BLaER1 (cell line): Measurements from ENCODE around the gene MTUS2.

Experiments
- H3K27ac ChIP-seq: shearing (Covaris generic); formaldehyde crosslinking; 2 replicates; pipeline ENCODE4 v1.8.1; 2022
- H3K27me3 ChIP-seq: shearing (Covaris generic); formaldehyde crosslinking; 2 replicates; pipeline ENCODE4 v1.8.1; 2022
- H3K36me3 ChIP-seq: shearing (Covaris generic); formaldehyde crosslinking; 2 replicates; pipeline ENCODE4 v1.8.1; 2022
- H3K4me1 ChIP-seq: shearing (Covaris generic); formaldehyde crosslinking; 2 replicates; pipeline ENCODE4 v1.8.1; 2022
- H3K4me2 ChIP-seq: shearing (Covaris generic); formaldehyde crosslinking; 2 replicates; pipeline ENCODE4 v1.8.1; 2022
- H3K4me3 ChIP-seq: shearing (Covaris generic); formaldehyde crosslinking; 2 replicates; pipeline ENCODE4 v1.8.1; 2022
- H3K9ac ChIP-seq: shearing (Covaris generic); formaldehyde crosslinking; 2 replicates; pipeline ENCODE4 v1.8.1; 2022
- H3K9me3 ChIP-seq: shearing (Covaris generic); formaldehyde crosslinking; 2 replicates; pipeline ENCODE4 v1.8.1; 2022
- H4K20me1 ChIP-seq: shearing (Covaris generic); formaldehyde crosslinking; 2 replicates; pipeline ENCODE4 v1.8.1; 2022
- Cebpa-rat ChIP-seq: shearing (Covaris generic); IDR thresholded peaks from 2 replicates; pipeline ENCODE4 v1.8.1; 2022

The MTUS2 gene

DNA sequence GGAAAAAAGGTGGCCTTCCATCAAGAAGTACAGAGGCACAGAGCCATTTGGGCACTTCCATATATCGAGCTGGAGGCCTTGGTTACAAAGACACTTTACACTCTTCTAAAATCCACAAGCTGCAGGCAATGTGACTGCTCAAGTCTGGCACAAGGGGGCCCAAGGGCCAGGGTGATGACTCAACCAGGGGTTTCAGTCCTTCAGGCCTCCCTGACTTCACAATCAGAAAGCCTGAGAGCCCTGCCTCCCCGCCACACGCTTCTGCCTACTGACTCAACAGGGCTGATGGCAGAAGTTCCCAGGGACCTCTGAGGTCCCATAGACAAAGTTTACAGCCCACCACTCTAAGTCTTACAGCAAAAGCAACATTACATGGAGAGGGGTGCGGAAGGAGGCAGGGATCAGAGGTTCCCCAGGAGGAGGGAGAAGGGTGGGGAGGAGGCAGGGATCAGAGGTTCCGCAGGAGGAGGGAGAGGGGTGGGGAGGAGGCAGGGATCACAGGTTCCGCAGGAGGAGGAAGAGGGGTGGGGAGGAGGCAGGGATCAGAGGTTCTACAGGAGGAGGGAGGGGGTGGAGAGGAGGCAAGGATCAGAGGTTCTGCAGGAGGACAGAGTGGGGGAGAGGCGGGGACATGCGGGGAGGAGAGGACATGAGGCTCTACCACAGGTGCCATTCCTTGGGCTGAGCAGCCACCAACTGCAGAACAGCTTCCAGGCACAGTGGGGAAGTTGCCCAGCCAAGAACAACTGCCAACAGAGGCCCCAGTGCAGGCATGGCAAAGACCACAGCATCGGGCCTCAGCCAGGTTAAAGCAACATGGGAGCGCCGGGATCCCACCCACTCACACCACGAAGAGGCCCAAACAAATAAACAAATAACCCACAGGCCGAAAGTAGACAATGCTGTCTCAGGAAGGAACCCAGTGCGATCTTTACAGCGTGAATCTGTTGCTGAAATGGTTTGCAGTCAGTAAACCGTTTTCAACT lies 723.4 kb downstream of the MTUS2 start:
- no peaks in the 10 kb centered on the region for H3K27me3 ChIP-seq
- no peak for TF ChIP-seq Cebpa-rat
- peaks cover 87% of the 10 kb centered on the region for H3K36me3 ChIP-seq
- no peak overlapping the region for H3K9ac ChIP-seq
- no peak overlapping the region for H3K4me3 ChIP-seq
- peaks cover 20% of the 10 kb centered on the region for H3K4me1 ChIP-seq
- H3K9me3 ChIP-seq: no peaks in the 10 kb centered on the region
- H3K27ac ChIP-seq: no peak overlapping the region
- peaks cover 100% of the 10 kb centered on the region for H4K20me1 ChIP-seq
- H3K4me2 ChIP-seq: no peak overlapping the region

- Histone ChIP-seq H3K27ac (no peak overlapping the region), H3K27me3 (no peaks in the 10 kb centered on the region), H3K9ac (no peak overlapping the region), H4K20me1 (peaks cover 100% of the 10 kb centered on the region), H3K4me1 (peaks cover 23% of the 10 kb centered on the region), H3K9me3 (no peaks in the 10 kb centered on the region), H3K36me3 (peaks cover 87% of the 10 kb centered on the region), H3K4me3 (no peak overlapping the region), H3K4me2 (no peak overlapping the region)
- TF ChIP-seq Cebpa-rat: no peak
These were observed 725.8 kb downstream of the MTUS2 start for GRCh38 chr13:29545988-29546387.

DNA sequence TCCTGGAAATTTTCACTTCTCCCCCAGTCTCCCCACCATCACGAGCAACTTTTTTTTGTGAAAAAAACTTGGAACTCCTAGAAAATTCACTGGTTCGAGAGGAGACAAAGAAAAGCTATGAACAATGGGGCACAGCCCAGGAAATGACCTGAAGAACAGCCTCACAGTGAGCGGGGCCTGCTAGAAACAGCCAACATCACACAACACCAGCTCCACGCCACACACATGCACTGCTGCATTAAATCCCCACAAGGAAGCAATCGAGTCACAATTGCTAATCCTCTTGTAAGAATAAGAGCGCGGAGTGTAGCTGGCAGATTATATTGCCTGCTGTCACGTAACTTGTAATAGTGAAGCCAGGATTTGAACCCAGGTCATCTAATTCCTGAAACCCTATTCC lies 726.5 kb downstream of the MTUS2 start:
- Histone ChIP-seq H3K4me3 (no peak overlapping the region), H3K4me1 (peaks cover 19% of the 10 kb centered on the region), H3K4me2 (no peak overlapping the region), H3K36me3 (peaks cover 89% of the 10 kb centered on the region), H3K9me3 (no peaks in the 10 kb centered on the region), H3K27me3 (no peaks in the 10 kb centered on the region), H3K27ac (no peak overlapping the region), H3K9ac (no peak overlapping the region), H4K20me1 (peaks cover 100% of the 10 kb centered on the region)
- TF ChIP-seq Cebpa-rat: no peak

DNA sequence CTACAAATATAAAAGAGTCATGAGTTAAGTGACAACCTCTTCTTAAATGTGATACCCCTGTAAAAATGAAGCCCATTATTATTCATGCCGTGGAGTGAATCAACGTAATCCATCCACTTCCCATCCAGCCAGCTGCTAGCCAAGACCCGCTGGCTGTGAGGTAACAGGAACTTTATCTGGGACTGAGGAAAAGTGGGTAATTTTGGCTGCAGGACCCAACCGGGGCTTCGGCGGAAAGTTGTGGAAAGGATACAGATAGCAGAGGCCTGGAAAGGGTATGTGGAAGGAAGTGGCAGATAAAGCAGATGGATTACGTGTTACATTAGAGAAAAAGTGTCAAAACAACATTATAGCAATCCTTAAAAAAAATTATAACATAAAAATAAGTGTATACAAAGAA lies 727.0 kb downstream of the MTUS2 start:
- Histone ChIP-seq H3K4me1 (peaks cover 19% of the 10 kb centered on the region), H3K27me3 (no peaks in the 10 kb centered on the region), H3K4me2 (no peak overlapping the region), H3K9ac (no peak overlapping the region), H4K20me1 (peaks cover 99% of the 10 kb centered on the region), H3K9me3 (no peaks in the 10 kb centered on the region), H3K4me3 (no peak overlapping the region), H3K36me3 (peaks cover 91% of the 10 kb centered on the region), H3K27ac (no peak overlapping the region)
- TF ChIP-seq Cebpa-rat: no peak

- Histone ChIP-seq H3K4me2 (0 out of 2 replicates have a peak overlapping the region, but pooled peaks have one; percentile 14), H3K9me3 (no peaks in the 10 kb centered on the region), H3K9ac (no peak overlapping the region), H3K4me3 (no peak overlapping the region), H3K27ac (no peak overlapping the region), H3K36me3 (peaks cover 94% of the 10 kb centered on the region), H3K27me3 (no peaks in the 10 kb centered on the region), H3K4me1 (peaks cover 8% of the 10 kb centered on the region; the same call in 1 of the 2 replicates), H4K20me1 (peaks cover 94% of the 10 kb centered on the region)
- no peak for TF ChIP-seq Cebpa-rat
These were observed 728.6 kb downstream of the MTUS2 start for GRCh38 chr13:29548722-29549121.

GRCh38 chr13:29550430-29550988 lies 730.4 kb downstream of the MTUS2 start:
- no peaks in the 10 kb centered on the region for H3K9me3 ChIP-seq
- no peak overlapping the region for H3K9ac ChIP-seq
- H4K20me1 ChIP-seq: peaks cover 92% of the 10 kb centered on the region
- H3K4me2 ChIP-seq: no peak overlapping the region
- H3K27ac ChIP-seq: no peak overlapping the region
- H3K27me3 ChIP-seq: no peaks in the 10 kb centered on the region
- no peak for TF ChIP-seq Cebpa-rat
- peaks cover 8% of the 10 kb centered on the region; the same call in 1 of the 2 replicates for H3K4me1 ChIP-seq
- H3K4me3 ChIP-seq: no peak overlapping the region
- H3K36me3 ChIP-seq: peaks cover 89% of the 10 kb centered on the region

DNA sequence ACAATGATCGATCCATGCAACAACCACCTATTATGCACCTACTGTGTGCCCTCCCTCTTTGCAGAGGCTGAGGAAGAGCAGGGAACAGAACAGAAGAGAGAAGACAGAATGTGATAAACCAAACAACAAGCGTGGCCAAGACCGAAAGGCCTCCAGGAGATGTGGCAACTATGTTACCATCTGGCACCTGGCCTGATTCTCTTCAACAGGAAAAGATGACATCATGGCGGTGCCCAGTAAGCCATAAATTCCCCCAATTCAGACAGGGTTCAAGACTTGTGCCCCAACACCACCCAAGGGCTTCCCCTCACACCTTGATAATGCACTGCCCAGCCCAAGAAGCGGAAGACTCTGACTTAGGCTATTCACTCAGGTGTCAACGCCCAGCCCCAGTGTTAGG lies 731.1 kb downstream of the MTUS2 start:
- Histone ChIP-seq H3K9me3 (no peaks in the 10 kb centered on the region), H4K20me1 (peaks cover 92% of the 10 kb centered on the region), H3K27ac (no peak overlapping the region), H3K27me3 (no peaks in the 10 kb centered on the region), H3K4me2 (no peak overlapping the region), H3K4me3 (no peak overlapping the region), H3K4me1 (peaks cover 8% of the 10 kb centered on the region; the same call in 1 of the 2 replicates), H3K9ac (no peak overlapping the region), H3K36me3 (peaks cover 82% of the 10 kb centered on the region)
- TF ChIP-seq Cebpa-rat: no peak
